Stimulated activated CD4-positive, alpha-beta T cell treated with anti-CD3 and anti-CD28 coated beads, Interleukin-1b, Interleukin-23, amount 100 ng/mL, for 24 hours (primary cell): ENCODE measurements around the gene SLC22A7.

ENCODE experiments used
- DNase-seq, 4 experiments: peaks; one replicate each; pipeline ENCODE4 v3.0.0-alpha.2; 2020; ENCODE audit warnings: low read depth in 4 of 4, low spot score in 1 of 4

Gene SLC22A7, protein sequence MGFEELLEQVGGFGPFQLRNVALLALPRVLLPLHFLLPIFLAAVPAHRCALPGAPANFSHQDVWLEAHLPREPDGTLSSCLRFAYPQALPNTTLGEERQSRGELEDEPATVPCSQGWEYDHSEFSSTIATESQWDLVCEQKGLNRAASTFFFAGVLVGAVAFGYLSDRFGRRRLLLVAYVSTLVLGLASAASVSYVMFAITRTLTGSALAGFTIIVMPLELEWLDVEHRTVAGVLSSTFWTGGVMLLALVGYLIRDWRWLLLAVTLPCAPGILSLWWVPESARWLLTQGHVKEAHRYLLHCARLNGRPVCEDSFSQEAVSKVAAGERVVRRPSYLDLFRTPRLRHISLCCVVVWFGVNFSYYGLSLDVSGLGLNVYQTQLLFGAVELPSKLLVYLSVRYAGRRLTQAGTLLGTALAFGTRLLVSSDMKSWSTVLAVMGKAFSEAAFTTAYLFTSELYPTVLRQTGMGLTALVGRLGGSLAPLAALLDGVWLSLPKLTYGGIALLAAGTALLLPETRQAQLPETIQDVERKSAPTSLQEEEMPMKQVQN

GRCh38 chr6:43297644-43298564 is at the start of gene SLC22A7:
SLC22A7 (plus strand) TSS chr6:43298260; CDS start chr6:43298359, 99 bp downstream.
- no peak for DNase-seq

- DNase-seq = no peak
Measured at GRCh38 chr6:43248791-43249190, 49.3 kb upstream of the SLC22A7 start.

DNA sequence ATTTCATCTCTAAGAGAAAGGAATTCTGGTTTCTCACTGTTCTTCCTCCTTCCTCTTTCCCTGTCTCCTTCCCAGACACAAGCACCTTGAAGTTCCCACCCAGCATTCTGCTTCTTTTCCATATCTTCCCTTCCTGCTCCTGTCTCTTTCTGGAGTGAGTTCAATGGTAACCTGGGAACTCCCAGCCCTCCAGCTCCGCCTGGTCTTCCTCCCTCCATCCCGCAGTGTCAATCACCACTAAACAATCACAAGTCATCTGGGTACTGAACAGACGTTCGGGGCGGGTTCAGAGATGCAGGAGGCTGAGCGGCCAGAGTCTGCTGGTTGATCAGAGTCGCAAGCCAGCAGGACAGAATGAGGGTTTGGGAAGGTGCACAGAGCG is 47.1 kb upstream of the SLC22A7 start:
- no peak for DNase-seq

DNA sequence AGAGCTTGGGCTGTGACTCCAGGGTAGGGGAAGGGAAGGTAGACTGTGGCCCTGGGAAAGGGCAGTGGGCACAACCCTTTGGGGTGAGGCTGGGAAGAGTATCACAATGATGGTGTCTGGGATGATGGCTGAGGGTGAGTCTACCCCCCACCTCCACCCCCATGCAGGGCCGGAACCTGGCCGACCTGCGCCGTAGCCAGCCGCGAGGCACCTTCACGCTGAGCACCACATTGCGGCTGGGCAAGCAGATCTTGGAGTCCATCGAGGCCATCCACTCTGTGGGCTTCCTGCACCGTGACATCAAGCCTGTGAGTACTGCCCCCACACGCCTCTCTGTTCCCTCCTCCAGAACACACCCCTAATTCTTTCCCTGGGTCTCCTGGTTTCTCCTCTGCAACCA is 44.7 kb upstream of the SLC22A7 start:
- no peak for DNase-seq

- DNase-seq = no peak
Measured at GRCh38 chr6:43254138-43254817, 43.8 kb upstream of the SLC22A7 start.

DNA sequence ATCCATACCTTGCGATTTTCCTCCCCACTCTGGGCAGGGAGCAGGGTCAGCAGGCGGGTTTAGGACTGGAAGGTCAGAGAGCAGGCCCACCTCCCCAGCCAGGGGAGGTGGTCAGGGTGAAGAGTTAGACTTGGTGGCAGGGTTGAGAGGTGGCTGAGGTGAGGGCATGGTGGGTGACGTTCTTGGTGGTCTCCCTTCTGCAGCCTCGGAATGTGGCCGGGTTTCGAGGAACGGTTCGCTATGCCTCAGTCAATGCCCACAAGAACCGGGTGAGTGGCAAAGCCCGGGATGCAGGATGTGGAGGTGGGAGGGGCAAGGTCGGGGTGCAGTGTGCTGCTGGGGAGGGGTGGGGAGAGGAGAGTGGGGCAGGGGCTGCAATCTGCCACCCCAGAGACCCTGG is 43.2 kb upstream of the SLC22A7 start:
- no peak for DNase-seq

DNA sequence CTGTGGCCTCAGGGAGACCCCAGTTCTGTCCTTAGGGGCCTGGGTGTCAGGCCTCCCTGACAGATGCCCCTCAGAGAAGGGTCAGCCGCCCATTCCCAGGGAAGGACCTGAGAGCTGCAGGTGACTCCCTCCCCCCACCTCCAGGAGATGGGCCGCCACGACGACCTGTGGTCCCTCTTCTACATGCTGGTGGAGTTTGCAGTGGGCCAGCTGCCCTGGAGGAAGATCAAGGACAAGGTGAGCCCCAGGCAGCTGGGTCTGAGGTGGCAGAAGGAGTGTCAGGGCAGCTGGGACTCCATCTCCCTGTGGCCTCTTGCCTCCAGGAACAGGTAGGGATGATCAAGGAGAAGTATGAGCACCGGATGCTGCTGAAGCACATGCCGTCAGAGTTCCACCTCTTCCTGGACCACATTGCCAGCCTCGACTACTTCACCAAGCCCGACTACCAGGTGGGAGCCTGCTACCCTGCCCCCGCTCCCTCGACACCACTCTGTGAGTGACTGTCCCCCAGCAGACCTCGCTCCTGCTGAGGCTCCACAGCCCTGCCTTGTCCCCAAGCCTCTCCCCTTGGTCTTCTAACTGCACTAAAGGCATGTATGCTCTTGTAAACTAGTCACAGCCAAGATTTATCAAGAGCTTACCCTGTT is 42.5 kb upstream of the SLC22A7 start:
- DNase-seq = no peak

GRCh38 chr6:43256670-43257366 is 41.2 kb upstream of the SLC22A7 start:
- no peak for DNase-seq

DNA sequence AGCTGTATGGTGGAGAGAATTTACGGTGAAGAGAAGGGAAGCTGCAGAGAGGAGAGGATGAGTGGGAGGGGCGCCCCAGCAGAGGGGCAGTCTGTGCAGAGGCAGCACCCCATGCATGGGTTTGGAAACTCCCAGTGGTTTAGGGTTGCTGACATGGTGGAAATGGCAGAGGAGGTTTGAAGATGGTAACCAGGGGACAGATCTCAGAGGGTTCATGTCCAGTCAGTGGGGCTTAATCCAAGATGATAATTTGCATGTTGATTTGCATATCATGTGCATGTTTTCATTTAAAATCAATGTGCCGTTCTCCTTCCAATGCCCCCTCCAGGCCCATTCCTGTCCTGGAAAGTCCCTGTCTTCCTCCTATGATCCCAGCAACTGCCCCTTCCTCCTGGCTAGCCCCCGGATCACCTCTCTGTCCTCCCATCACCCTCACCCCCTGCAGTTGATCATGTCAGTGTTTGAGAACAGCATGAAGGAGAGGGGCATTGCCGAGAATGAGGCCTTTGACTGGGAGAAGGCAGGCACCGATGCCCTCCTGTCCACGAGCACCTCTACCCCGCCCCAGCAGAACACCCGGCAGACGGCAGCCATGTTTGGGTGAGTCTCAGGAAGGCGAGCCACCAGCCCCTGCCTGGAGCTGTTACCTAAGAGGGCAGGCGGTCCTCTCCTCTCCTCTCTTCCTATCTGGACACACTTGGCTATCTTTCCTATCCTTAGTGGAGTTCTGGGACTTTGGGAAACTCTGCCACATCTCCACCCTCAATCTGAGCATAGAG is 40.5 kb upstream of the SLC22A7 start:
- no peak for DNase-seq

DNA sequence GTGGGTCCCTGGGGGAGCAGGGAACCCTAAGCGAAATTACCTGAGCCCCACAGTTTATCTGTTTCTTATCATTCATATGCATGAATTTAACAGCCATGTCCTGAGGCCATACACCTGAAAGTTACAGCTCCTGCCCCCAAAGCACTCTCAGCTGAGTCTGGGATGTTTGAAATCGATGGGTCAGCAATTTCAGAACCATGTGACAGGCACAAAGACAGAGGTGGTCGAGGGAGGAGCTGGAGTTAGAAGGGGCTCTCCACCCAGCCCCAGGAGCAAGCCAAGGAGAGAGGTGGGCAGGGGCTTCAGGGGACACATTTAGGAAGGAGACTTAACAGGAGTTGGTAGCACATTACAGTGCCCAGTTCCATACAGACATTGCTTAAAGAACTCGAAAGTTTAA is 39.9 kb upstream of the SLC22A7 start:
- DNase-seq = no peak

- no peak for DNase-seq
Measured at GRCh38 chr6:43258807-43259686, 39.0 kb upstream of the SLC22A7 start.

DNA sequence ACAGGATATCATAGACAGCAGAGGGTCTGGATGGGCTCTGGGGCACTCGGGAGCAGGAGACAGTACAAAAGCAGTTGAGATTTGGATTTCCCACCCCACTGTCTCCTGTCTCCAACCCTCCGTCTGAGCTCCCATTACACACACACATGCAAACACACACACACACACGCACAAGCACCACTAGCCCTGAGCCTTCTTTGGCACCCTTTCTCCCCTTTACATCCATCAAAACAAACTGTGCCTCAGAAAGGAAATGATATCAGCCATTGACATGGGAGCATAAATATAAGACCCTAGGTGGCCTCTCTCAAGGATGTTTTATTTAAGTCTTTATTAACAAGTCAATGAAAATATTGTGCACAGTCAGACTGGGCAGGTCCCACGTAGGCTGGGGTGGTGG is 37.3 kb upstream of the SLC22A7 start:
- DNase-seq = no peak

DNA sequence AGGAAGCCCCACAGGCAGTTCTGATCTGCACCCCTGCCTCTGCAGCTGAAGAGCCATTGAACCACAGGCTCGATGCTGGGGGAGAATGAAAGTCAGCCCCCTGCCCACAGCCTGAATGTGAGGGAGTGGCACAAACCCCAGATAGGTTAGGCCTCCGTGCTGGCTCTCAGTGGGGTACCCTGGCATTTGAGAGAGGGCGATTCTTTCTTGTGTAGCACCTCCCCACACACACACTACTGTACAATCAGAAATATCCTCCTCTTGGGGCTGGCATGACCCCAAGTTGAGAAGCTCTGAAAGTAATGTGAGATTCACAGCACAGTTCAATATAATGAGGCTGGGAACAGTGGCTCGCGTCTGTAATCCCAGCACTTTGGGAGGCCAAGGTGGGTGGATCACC is 36.9 kb upstream of the SLC22A7 start:
- DNase-seq = no peak

DNA sequence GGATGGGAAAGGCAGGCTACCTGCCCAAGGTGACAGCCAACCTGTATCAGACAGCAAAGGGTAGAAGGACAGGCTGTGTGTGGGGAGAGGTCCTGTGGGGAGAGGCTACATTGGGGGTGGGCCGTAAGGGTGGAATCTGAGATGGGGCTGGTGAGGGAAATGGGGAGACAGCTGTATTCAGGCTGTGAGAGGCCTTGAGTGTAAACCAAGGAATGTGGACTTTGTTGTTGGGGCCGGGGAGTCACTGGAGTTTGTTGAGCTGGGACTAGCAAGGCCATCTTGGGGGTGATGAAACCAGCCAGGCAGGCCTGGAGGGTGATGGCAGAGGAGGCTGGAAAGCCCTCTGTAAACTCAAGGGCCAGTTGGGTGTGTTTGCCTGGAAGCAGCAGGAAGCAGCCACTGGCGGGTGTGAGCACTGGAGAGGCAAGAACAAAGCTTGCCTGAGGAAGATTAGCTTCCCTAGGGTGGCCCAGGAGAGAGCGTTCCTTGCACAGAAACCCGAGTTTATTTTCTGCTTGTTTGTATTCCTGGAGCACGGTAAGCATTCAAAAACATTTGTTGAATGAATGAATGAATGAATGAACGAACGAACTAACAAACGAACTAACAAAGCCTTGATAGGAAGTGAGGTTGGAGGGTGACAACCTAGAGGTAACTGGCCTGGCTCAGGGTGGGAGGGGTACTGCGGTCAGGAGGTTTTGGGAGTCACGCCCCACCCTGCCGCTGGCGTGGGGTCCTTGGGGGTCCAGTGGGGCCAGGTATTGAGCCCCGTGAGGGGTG is 35.9 kb upstream of the SLC22A7 start:
- DNase-seq = no peak

DNA sequence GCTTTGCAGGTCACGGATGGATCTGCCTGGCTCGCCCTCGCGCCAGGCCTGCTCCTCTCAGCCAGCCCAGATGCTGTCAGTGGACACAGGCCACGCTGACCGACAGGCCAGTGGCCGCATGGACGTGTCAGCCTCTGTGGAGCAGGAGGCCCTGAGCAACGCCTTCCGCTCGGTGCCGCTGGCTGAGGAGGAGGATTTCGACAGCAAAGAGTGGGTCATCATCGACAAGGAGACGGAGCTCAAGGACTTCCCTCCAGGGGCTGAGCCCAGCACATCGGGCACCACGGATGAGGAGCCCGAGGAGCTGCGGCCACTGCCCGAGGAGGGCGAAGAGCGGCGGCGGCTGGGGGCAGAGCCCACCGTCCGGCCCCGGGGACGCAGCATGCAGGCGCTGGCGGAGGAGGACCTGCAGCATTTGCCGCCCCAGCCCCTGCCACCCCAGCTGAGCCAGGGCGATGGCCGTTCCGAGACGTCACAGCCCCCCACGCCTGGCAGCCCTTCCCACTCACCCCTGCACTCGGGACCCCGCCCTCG is 35.2 kb upstream of the SLC22A7 start:
- DNase-seq = no peak

GRCh38 chr6:43263314-43264178 is 34.5 kb upstream of the SLC22A7 start:
- DNase-seq = peak; percentile 48 to 64 (median 60)
